ENCODE measurements around the gene KDM3A. TPM values are rescaled to one million over a fixed set of nuclear protein-coding genes. Genes with fewer than 3 reads are reported as not detected.

Gene KDM3A
- total and polyA plus RNA-seq, 9 of the 15 experiments (the other 6 are each of a cell fraction or from before 2014, with no cell fraction given): 7.5 to 95.4 (median 24.8) TPM

DNA sequence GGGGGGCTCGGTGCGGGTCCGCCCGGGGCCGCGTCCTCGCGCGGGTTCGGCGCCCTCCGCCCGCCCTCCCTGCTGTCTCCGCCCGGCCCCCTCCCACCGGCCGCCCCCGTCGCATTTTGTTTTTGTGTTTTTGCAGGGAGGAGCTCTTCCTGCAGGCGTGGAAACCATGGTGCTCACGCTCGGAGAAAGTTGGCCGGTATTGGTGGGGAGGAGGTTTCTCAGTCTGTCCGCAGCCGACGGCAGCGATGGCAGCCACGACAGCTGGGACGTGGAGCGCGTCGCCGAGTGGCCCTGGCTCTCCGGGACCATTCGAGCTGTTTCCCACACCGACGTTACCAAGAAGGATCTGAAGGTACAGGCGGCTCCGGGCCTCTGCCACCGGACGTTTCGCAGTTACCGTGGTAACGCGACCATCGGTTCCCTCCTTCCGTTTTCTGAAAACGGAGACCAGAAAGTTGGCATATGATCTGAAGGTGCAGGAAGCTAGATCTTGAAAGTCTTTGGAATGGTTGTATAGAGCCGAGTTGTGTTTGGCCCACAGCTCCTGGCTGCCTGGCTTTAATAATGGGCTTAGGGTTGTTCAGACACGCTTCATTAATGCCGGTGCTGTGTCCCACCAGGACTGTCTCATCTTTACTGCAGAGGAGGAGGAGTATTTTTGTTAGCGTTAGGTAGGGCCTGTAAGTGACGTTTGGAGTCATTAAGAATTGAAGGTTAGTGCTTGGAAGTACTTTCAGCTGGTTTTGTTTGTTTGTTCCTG lies 891 bp downstream of the KDM3A start (continued):
- TF ChIP-seq ZNF707 (CRISPR knock-in tag; conservative IDR thresholded peaks at IDR 0.05) (no peak), NFATC3 (IDR thresholded peaks at IDR 0.05) (0 out of 2 replicates have a peak, but pooled peaks have one; percentile 33), HNRNPLL (IDR thresholded peaks at IDR 0.05; ENCODE audit: low read depth, low read length, poor library complexity, severe bottlenecking) (peak; percentile 96), TFAM (CRISPR knock-in tag; conservative IDR thresholded peaks at IDR 0.05) (no peak), JUN (IDR thresholded peaks at IDR 0.05; ENCODE audit: borderline replicate concordance, low read depth, low read length) (no peak), JUN (CRISPR knock-in tag; IDR thresholded peaks at IDR 0.05; ENCODE audit: borderline replicate concordance) (no peak), RB1 (IDR thresholded peaks at IDR 0.05; ENCODE audit: low read depth) (no peak), ARID2 (IDR thresholded peaks at IDR 0.05) (no peak), ZNF583 (CRISPR knock-in tag; IDR thresholded peaks at IDR 0.05) (no peak), FOXP1 (CRISPR knock-in tag; IDR thresholded peaks at IDR 0.05) (no peak), PHB2 (IDR thresholded peaks at IDR 0.05; ENCODE audit: low read depth) (no peak), CBFA2T2 (conservative IDR thresholded peaks at IDR 0.05) (no peak), FOXJ3 (CRISPR knock-in tag; IDR thresholded peaks at IDR 0.05) (no peak), ZNF699 (CRISPR knock-in tag; IDR thresholded peaks at IDR 0.05; ENCODE audit: insufficient replicate concordance) (no peak), PPARD (CRISPR knock-in tag; IDR thresholded peaks at IDR 0.05) (no peak), ZBTB7A (IDR thresholded peaks at IDR 0.05; ENCODE audit: borderline replicate concordance, control insufficient read depth, low read depth, low read length) (peak; percentile 27; the same call in 1 of the 2 replicates), MECOM (CRISPR knock-in tag; IDR thresholded peaks at IDR 0.05) (no peak), HNRNPK (IDR thresholded peaks at IDR 0.05; ENCODE audit: low read depth, low read length, poor library complexity, severe bottlenecking) (no peak), DPF2 (IDR thresholded peaks at IDR 0.05) (0 out of 2 replicates have a peak, but pooled peaks have one; percentile 29), BDP1 (IDR thresholded peaks at IDR 0.05; ENCODE audit: insufficient read depth, insufficient read length) (no peak), CBFB (CRISPR knock-in tag; IDR thresholded peaks at IDR 0.05) (no peak), BRD4 (IDR thresholded peaks at IDR 0.05) (no peak)
- TF ChIP-seq, protein P1, sequence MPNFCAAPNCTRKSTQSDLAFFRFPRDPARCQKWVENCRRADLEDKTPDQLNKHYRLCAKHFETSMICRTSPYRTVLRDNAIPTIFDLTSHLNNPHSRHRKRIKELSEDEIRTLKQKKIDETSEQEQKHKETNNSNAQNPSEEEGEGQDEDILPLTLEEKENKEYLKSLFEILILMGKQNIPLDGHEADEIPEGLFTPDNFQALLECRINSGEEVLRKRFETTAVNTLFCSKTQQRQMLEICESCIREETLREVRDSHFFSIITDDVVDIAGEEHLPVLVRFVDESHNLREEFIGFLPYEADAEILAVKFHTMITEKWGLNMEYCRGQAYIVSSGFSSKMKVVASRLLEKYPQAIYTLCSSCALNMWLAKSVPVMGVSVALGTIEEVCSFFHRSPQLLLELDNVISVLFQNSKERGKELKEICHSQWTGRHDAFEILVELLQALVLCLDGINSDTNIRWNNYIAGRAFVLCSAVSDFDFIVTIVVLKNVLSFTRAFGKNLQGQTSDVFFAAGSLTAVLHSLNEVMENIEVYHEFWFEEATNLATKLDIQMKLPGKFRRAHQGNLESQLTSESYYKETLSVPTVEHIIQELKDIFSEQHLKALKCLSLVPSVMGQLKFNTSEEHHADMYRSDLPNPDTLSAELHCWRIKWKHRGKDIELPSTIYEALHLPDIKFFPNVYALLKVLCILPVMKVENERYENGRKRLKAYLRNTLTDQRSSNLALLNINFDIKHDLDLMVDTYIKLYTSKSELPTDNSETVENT (CRISPR knock-in tag; IDR thresholded peaks at IDR 0.05): no peak
- TF ChIP-seq, protein P2, sequence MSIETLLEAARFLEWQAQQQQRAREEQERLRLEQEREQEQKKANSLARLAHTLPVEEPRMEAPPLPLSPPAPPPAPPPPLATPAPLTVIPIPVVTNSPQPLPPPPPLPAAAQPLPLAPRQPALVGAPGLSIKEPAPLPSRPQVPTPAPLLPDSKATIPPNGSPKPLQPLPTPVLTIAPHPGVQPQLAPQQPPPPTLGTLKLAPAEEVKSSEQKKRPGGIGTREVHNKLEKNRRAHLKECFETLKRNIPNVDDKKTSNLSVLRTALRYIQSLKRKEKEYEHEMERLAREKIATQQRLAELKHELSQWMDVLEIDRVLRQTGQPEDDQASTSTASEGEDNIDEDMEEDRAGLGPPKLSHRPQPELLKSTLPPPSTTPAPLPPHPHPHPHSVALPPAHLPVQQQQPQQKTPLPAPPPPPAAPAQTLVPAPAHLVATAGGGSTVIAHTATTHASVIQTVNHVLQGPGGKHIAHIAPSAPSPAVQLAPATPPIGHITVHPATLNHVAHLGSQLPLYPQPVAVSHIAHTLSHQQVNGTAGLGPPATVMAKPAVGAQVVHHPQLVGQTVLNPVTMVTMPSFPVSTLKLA (conservative IDR thresholded peaks at IDR 0.05): 0 out of 4 replicates have a peak, but pooled peaks of 1 of the 2 experiments have one; percentile 30
- TF ChIP-seq, protein P3, sequence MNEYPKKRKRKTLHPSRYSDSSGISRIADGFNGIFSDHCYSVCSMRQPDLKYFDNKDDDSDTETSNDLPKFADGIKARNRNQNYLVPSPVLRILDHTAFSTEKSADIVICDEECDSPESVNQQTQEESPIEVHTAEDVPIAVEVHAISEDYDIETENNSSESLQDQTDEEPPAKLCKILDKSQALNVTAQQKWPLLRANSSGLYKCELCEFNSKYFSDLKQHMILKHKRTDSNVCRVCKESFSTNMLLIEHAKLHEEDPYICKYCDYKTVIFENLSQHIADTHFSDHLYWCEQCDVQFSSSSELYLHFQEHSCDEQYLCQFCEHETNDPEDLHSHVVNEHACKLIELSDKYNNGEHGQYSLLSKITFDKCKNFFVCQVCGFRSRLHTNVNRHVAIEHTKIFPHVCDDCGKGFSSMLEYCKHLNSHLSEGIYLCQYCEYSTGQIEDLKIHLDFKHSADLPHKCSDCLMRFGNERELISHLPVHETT (CRISPR knock-in tag; conservative IDR thresholded peaks at IDR 0.05 in 1 of 2, IDR thresholded peaks at IDR 0.05 in 1 of 2): no peak
